ENCODE results near the gene KCNG4. TPM values are rescaled to one million over a fixed set of nuclear protein-coding genes. Genes with fewer than 3 reads are reported as not detected.

KCNG4 gene
- total and polyA plus RNA-seq, 2 donors = not detected

Other genes with a start within 250 kb of the KCNG4 start
- 0.57 TPM for gene SLC38A8, start 197.2 kb downstream of the KCNG4 start, total RNA-seq
- gene SLC38A8, start 197.2 kb downstream of the KCNG4 start, polyA plus RNA-seq = 0.66 TPM
- 39.4 TPM for gene MBTPS1, start 123.1 kb downstream of the KCNG4 start, total RNA-seq
- gene MBTPS1, start 123.1 kb downstream of the KCNG4 start, polyA plus RNA-seq = 65.6 TPM
- 21.2 TPM for gene HSDL1, start 94.8 kb downstream of the KCNG4 start, total RNA-seq
- gene HSDL1, start 94.8 kb downstream of the KCNG4 start, polyA plus RNA-seq = 21.4 TPM
- 0.09 TPM for gene DNAAF1, start 94.7 kb downstream of the KCNG4 start, total RNA-seq
- gene DNAAF1, start 94.7 kb downstream of the KCNG4 start, polyA plus RNA-seq = 3.1 TPM
- gene TAF1C, start 53.0 kb downstream of the KCNG4 start, total RNA-seq = 14.9 TPM
- gene TAF1C, start 53.0 kb downstream of the KCNG4 start, polyA plus RNA-seq = 72.3 TPM
- gene ADAD2, start 48.9 kb downstream of the KCNG4 start, total RNA-seq = 0.38 TPM
- 0.71 TPM for gene ADAD2, start 48.9 kb downstream of the KCNG4 start, polyA plus RNA-seq
- gene WFDC1, start 54.9 kb upstream of the KCNG4 start, total RNA-seq = 0.52 TPM
- 7.4 TPM for gene WFDC1, start 54.9 kb upstream of the KCNG4 start, polyA plus RNA-seq
- 0.38 TPM for gene ATP2C2, start 128.5 kb upstream of the KCNG4 start, total RNA-seq
- 0.94 TPM for gene ATP2C2, start 128.5 kb upstream of the KCNG4 start, polyA plus RNA-seq